A549 (cell line): ENCODE results near the gene MEMO1. TPM values are rescaled to one million over a fixed set of nuclear protein-coding genes. Genes with fewer than 3 reads are reported as not detected.

Experiments used
- ATAC-seq, 2 experiments: fragments of 200-7000 bp in 1 of 2; fragments of >200 bp in 1 of 2; cut with Nextera tagmentation in 1 of 2; cut with Tn5 transposase in 1 of 2; 3 replicates each; pipeline versions ENCODE4 v1.8.0 to v1.9.1; 2018 to 2020; ENCODE audit warnings: mild to moderate bottlenecking in 1 of 2, moderate library complexity in 1 of 2
- CTCF ChIA-PET: fragments of 300-600 bp; sonication (Branson Sonifier 250); formaldehyde crosslinking; extraction: SDS; loops from one replicate; lab custom pipeline; 2021; ENCODE audit warnings: antibody characterized with exemption, inconsistent platforms; lab: Yijun Ruan, JAX
- POLR2A ChIA-PET: fragments of 350-600 bp; formaldehyde crosslinking; extraction: SDS; loops from one replicate; lab custom pipeline; 2021; ENCODE audit warnings: antibody characterized with exemption, inconsistent platforms; lab: Yijun Ruan, JAX
- DNase-seq, 2 experiments: peaks; one replicate each; pipeline versions ENCODE4 v3.0.0 to v3.0.0-alpha.2; 2011 to 2016; ENCODE audit warnings: low read depth in 1 of 2, low spot score in 1 of 2
- FAIRE-seq: peaks from 2 replicates; lab custom pipeline; 2011; peaks lifted over from hg19 to GRCh38; lab: Jason Lieb, UNC
- H3K27ac ChIP-seq, 2 experiments: fragments of >200 bp; sonication (Bioruptor Twin); formaldehyde crosslinking; 3 replicates each; pipeline ENCODE4 v1.5.1; 2016 to 2017
- H3K4me1 ChIP-seq: fragments of >200 bp; sonication (Bioruptor Twin); formaldehyde crosslinking; 3 replicates; pipeline ENCODE4 v1.6.1; 2016
- H3K4me2 ChIP-seq: fragments of >200 bp; sonication (Bioruptor Twin); formaldehyde crosslinking; 3 replicates; pipeline ENCODE4 v1.6.1; 2016
- H3K4me3 ChIP-seq: fragments of >200 bp; sonication (Bioruptor Twin); formaldehyde crosslinking; 3 replicates; pipeline ENCODE4 v1.5.1; 2016
- H3K9me3 ChIP-seq: fragments of >200 bp; sonication (Bioruptor Twin); formaldehyde crosslinking; 3 replicates; pipeline ENCODE4 v1.6.1; 2016
- CBX2 ChIP-seq: fragments of 200-600 bp; sonication (generic); IDR thresholded peaks from 2 replicates; pipeline ENCODE4 v1.6.1; 2016; ENCODE audit warnings: low read depth, mild to moderate bottlenecking, borderline replicate concordance
- CHD2 ChIP-seq: fragments of 150-350 bp; IDR thresholded peaks from 2 replicates; pipeline ENCODE4 v1.6.1; 2014; ENCODE audit warnings: low read length; ENCODE audit not compliant: partially characterized antibody
- EHF ChIP-seq: fragments of 250-450 bp; sonication (Bioruptor Pico); IDR thresholded peaks from 2 replicates; pipeline ENCODE4 v1.5.0; 2020; ENCODE audit warnings: mild to moderate bottlenecking
- ESRRA ChIP-seq: fragments of 150-350 bp; IDR thresholded peaks from 2 replicates; pipeline ENCODE4 v1.6.1; 2014; ENCODE audit warnings: mild to moderate bottlenecking, low read length, borderline replicate concordance
- FOSB ChIP-seq: fragments of 250-450 bp; sonication (Bioruptor Pico); IDR thresholded peaks from 2 replicates; pipeline ENCODE4 v1.5.0; 2020; ENCODE audit warnings: mild to moderate bottlenecking, moderate library complexity
- FOXS1 ChIP-seq: fragments of 250-450 bp; sonication (Bioruptor Pico); IDR thresholded peaks from 2 replicates; pipeline ENCODE4 v1.5.0; 2020; ENCODE audit warnings: mild to moderate bottlenecking, moderate library complexity
- HDAC2 ChIP-seq: fragments of 200-600 bp; sonication (generic); IDR thresholded peaks from 2 replicates; pipeline ENCODE4 v1.6.1; 2016
- HEYL ChIP-seq: fragments of 250-450 bp; sonication (Bioruptor Pico); IDR thresholded peaks from 2 replicates; pipeline ENCODE4 v1.8.0; 2021; ENCODE audit warnings: mild to moderate bottlenecking, moderate library complexity
- JUNB ChIP-seq: fragments of >200 bp; sonication (Bioruptor Twin); formaldehyde crosslinking; IDR thresholded peaks from 2 replicates; pipeline ENCODE4 v1.6.1; 2016
- KDM1A ChIP-seq: fragments of 200-600 bp; sonication (generic); IDR thresholded peaks from 2 replicates; pipeline ENCODE4 v1.6.1; 2016; ENCODE audit warnings: low read depth, mild to moderate bottlenecking
- MYC ChIP-seq: IDR thresholded peaks from 2 replicates; pipeline ENCODE4 v1.6.1; 2012; ENCODE audit warnings: mild to moderate bottlenecking, inconsistent platforms, low read length, improper control_type of control experiment, borderline replicate concordance
- PHF8 ChIP-seq: fragments of 200-600 bp; sonication (generic); IDR thresholded peaks from 2 replicates; pipeline ENCODE4 v1.6.1; 2016; ENCODE audit warnings: low read depth, mild to moderate bottlenecking, antibody characterized with exemption, moderate library complexity, borderline replicate concordance
- POLR2A ChIP-seq: IDR thresholded peaks from 2 replicates; pipeline ENCODE4 v1.6.1; 2012; ENCODE audit warnings: mild to moderate bottlenecking, low read length
- POLR2AphosphoS2 ChIP-seq: conservative IDR thresholded peaks from 2 replicates; pipeline ENCODE4 v1.6.1; 2012; ENCODE audit warnings: low read length, improper control_type of control experiment, inconsistent platforms
- RCOR1 ChIP-seq: fragments of 150-350 bp; IDR thresholded peaks from 2 replicates; pipeline ENCODE4 v1.6.1; 2014; ENCODE audit warnings: antibody characterized with exemption, low read length, low read depth
- RNF2 ChIP-seq: fragments of 200-600 bp; sonication (generic); IDR thresholded peaks from 2 replicates; pipeline ENCODE4 v1.6.1; 2016; ENCODE audit warnings: low read depth, mild to moderate bottlenecking, antibody characterized with exemption, moderate library complexity, borderline replicate concordance
- SMC3 ChIP-seq: fragments of >200 bp; sonication (Bioruptor Twin); formaldehyde crosslinking; IDR thresholded peaks from 3 replicates; pipeline ENCODE4 v1.6.1; 2018; ENCODE audit warnings: inconsistent platforms
- SREBF2 ChIP-seq: fragments of 450-650 bp; IDR thresholded peaks from 2 replicates; pipeline ENCODE4 v1.6.1; 2014; ENCODE audit warnings: mild to moderate bottlenecking, moderate library complexity
- TFCP2L1 ChIP-seq: fragments of 250-450 bp; sonication (Bioruptor Pico); IDR thresholded peaks from 2 replicates; pipeline ENCODE4 v1.5.0; 2021; ENCODE audit warnings: mild to moderate bottlenecking
- TP53 ChIP-seq: fragments of 250-450 bp; sonication (Bioruptor Pico); IDR thresholded peaks from 2 replicates; pipeline ENCODE4 v1.5.0; 2021; ENCODE audit warnings: mild to moderate bottlenecking, moderate library complexity
- ZC3H11A ChIP-seq: fragments of 450-650 bp; IDR thresholded peaks from 2 replicates; pipeline ENCODE4 v1.6.1; 2014; ENCODE audit warnings: antibody characterized with exemption, mild to moderate bottlenecking
- ZFP36 ChIP-seq: fragments of 450-650 bp; IDR thresholded peaks from 2 replicates; pipeline ENCODE4 v1.6.1; 2014; ENCODE audit warnings: borderline replicate concordance; ENCODE audit not compliant: partially characterized antibody
- ZNF302 ChIP-seq: fragments of 250-450 bp; sonication (Bioruptor Pico); IDR thresholded peaks from 2 replicates; pipeline ENCODE4 v1.9.0; 2021; ENCODE audit warnings: inconsistent platforms, mild to moderate bottlenecking, moderate library complexity
- ZSCAN20 ChIP-seq: fragments of 250-450 bp; sonication (Bioruptor Pico); IDR thresholded peaks from 2 replicates; pipeline ENCODE4 v1.8.0; 2022; ENCODE audit warnings: mild to moderate bottlenecking, moderate library complexity
- WGBS: methylation state at CpG from one replicate; pipeline ENCODE4 v1.1.6; 2017; ENCODE audit errors: missing lambda C conversion rate; 5-methylcytosine and 5-hydroxymethylcytosine counted together
- polyA plus RNA-seq, 4 experiments: library from polyadenylated mRNA; depleted of rRNA in 3 of 4; stranded (reverse); fragments of >200 nt; fragmentation: RNase III in 1 of 4; extraction: RNeasy Plus Mini Kit Qiagen cat#74134 plus additional on column Dnase treatment in 1 of 4; gene quantifications; 2 replicates in 3 of 4; 3 replicates in 1 of 4; pipeline ENCODE4 v1.2.3, GENCODE V29; 2011 to 2017
- TF ChIP-seq, protein P1 (sequence below): IDR thresholded peaks from 2 replicates; pipeline ENCODE4 v1.6.1; 2012; ENCODE audit warnings: low read depth, borderline replicate concordance
- TF ChIP-seq, protein P2 (sequence below): fragments of 250-450 bp; sonication (Bioruptor Pico); IDR thresholded peaks from 2 replicates; pipeline ENCODE4 v1.5.0; 2020; ENCODE audit warnings: low read depth, mild to moderate bottlenecking, moderate library complexity
- TF ChIP-seq, protein P3 (sequence below): fragments of 200-600 bp; sonication (generic); IDR thresholded peaks from 2 replicates; pipeline ENCODE4 v1.6.1; 2016; ENCODE audit warnings: antibody characterized with exemption, mild to moderate bottlenecking, moderate library complexity
- TF ChIP-seq, protein P4 (sequence below): IDR thresholded peaks from 2 replicates; pipeline ENCODE4 v1.6.1; 2012
- TF ChIP-seq, protein P5 (sequence below): IDR thresholded peaks from 2 replicates; pipeline ENCODE4 v1.6.1; 2012

MEMO1 gene
- polyA plus RNA-seq, 2 of the 4 experiments (the other 2 are of a cell fraction), result 80.2 to 87.0 TPM

DNA sequence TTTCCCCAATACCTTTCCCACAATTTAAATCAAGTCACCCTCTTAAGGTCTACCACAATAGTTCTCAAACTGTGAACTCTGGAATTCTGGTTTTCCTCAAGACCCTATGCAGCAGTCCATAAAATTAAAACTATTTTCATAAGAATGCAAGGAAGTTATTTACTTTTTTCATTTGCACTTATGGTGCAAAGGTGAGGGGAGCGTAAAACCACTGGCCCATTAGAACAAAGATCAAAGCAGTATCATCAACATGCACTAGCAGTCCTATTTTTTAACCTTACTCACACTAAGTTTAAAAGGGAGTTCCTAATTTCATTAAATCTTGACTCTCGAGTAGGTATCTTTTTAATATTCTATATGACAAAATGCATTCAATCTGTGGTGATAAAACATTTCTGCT, 85.3 kb downstream of the MEMO1 start:
- 94% methylated on average over 2 of the region's 2 CpGs for WGBS
- FAIRE-seq, result peak; percentile 23
- Histone ChIP-seq H3K4me3 (no peak overlapping the region), H3K9me3 (no peaks in the 10 kb centered on the region), H3K4me1 (no peaks in the 10 kb centered on the region), H3K27ac (no peak overlapping the region), H3K4me2 (no peak overlapping the region)
- DNase-seq, result no peak
- TF ChIP-seq, protein P1, sequence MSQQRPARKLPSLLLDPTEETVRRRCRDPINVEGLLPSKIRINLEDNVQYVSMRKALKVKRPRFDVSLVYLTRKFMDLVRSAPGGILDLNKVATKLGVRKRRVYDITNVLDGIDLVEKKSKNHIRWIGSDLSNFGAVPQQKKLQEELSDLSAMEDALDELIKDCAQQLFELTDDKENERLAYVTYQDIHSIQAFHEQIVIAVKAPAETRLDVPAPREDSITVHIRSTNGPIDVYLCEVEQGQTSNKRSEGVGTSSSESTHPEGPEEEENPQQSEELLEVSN, result no peak
- TF ChIP-seq, protein P2, sequence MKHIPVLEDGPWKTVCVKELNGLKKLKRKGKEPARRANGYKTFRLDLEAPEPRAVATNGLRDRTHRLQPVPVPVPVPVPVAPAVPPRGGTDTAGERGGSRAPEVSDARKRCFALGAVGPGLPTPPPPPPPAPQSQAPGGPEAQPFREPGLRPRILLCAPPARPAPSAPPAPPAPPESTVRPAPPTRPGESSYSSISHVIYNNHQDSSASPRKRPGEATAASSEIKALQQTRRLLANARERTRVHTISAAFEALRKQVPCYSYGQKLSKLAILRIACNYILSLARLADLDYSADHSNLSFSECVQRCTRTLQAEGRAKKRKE (CRISPR knock-in tag), result no peak
- TF ChIP-seq CBX2, result no peak
- ChIA-PET POLR2A (no interaction called here), CTCF (no interaction called here)
- ATAC-seq, result no peak

DNA sequence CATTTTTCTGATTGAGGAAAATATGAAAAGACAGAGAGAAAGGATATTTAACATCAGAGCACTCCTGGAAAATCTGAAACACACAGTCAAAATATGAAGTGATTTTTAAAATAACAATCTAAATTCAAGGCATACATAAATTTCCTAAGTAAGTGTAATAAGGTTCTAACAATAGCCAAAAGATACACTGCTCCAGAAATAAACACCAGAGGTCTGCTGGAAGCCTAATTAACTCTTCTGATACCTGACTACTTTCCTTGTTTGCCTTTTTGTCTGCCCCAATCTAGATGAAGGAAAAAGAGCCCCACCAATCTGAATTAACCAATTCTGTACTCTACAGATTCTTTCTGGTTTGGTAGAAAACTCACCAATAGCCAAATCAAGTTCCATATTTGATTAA, 87.1 kb downstream of the MEMO1 start:
- Histone ChIP-seq H3K4me1 (no peaks in the 10 kb centered on the region), H3K27ac (no peak overlapping the region), H3K4me2 (no peak overlapping the region), H3K4me3 (no peak overlapping the region), H3K9me3 (no peaks in the 10 kb centered on the region)
- DNase-seq (no peak), FAIRE-seq (peak; percentile 59), ATAC-seq (no peak)
- ChIA-PET POLR2A (interaction anchor here (0.7 kb wide), 1 partner anchor 772 kb away, joined by 3 read pairs; no protein-coding TSS in a partner anchor), CTCF (no interaction called here)
- TF ChIP-seq SMC3 (no peak), ZSCAN20 (CRISPR knock-in tag) (no peak), EHF (CRISPR knock-in tag) (no peak), ESRRA (no peak), SREBF2 (no peak), KDM1A (no peak), ZNF302 (CRISPR knock-in tag) (no peak), JUNB (no peak), TFCP2L1 (CRISPR knock-in tag) (no peak), MYC (no peak), TP53 (CRISPR knock-in tag) (no peak), ZFP36 (no peak)
- TF ChIP-seq, protein P3, sequence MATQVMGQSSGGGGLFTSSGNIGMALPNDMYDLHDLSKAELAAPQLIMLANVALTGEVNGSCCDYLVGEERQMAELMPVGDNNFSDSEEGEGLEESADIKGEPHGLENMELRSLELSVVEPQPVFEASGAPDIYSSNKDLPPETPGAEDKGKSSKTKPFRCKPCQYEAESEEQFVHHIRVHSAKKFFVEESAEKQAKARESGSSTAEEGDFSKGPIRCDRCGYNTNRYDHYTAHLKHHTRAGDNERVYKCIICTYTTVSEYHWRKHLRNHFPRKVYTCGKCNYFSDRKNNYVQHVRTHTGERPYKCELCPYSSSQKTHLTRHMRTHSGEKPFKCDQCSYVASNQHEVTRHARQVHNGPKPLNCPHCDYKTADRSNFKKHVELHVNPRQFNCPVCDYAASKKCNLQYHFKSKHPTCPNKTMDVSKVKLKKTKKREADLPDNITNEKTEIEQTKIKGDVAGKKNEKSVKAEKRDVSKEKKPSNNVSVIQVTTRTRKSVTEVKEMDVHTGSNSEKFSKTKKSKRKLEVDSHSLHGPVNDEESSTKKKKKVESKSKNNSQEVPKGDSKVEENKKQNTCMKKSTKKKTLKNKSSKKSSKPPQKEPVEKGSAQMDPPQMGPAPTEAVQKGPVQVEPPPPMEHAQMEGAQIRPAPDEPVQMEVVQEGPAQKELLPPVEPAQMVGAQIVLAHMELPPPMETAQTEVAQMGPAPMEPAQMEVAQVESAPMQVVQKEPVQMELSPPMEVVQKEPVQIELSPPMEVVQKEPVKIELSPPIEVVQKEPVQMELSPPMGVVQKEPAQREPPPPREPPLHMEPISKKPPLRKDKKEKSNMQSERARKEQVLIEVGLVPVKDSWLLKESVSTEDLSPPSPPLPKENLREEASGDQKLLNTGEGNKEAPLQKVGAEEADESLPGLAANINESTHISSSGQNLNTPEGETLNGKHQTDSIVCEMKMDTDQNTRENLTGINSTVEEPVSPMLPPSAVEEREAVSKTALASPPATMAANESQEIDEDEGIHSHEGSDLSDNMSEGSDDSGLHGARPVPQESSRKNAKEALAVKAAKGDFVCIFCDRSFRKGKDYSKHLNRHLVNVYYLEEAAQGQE, result no peak

DNA sequence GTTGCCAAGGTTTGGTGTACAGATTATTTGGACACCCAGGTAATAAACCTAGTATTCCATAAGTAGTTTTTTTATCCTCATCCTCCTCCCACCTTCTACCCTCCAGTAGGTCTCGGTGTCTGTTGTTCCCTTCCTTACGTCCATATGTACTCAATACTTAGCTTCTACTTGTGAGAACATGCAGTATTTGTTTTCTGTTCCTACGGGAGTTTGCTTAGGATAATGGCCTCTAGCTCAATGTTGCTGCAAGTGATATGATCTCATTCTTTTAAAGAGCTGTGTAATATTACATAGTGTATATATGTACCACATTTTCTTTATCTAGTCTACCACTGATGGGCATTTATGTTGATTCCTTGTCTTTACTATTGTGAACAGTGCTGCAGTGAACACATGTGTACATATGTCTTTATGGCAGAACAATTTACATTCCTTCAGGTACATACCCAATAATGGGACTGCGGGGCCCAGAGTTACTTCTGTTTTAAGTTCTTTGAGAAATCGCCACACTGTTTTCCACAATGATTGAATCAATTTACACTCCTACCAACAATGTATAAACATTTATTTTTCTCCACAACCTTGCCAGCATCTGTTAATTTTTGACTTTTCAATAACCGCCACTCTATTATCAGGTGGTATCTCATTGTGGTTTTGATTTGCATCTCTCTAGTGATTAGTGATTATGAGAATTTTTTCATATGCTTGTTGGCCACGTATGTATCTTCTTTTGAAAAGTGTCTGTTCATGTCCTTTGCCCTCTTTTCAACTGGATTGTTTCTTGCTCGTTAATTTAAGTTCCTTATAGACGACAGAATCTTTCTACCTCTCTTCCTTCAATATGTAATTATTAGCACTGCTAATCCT, 88.0 kb downstream of the MEMO1 start:
- no peak for ATAC-seq
- TF ChIP-seq RNF2 (no peak), ZC3H11A (no peak), POLR2AphosphoS2 (no peak), FOXS1 (CRISPR knock-in tag) (no peak), PHF8 (no peak), ESRRA (no peak), SREBF2 (no peak), HDAC2 (no peak), TP53 (CRISPR knock-in tag) (no peak), CHD2 (no peak), RCOR1 (no peak), SMC3 (no peak), FOSB (CRISPR knock-in tag) (no peak), POLR2A (no peak), MYC (no peak), HEYL (CRISPR knock-in tag) (no peak)
- TF ChIP-seq, protein P4, sequence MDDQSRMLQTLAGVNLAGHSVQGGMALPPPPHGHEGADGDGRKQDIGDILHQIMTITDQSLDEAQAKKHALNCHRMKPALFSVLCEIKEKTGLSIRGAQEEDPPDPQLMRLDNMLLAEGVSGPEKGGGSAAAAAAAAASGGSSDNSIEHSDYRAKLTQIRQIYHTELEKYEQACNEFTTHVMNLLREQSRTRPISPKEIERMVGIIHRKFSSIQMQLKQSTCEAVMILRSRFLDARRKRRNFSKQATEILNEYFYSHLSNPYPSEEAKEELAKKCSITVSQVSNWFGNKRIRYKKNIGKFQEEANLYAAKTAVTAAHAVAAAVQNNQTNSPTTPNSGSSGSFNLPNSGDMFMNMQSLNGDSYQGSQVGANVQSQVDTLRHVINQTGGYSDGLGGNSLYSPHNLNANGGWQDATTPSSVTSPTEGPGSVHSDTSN, result no peak
- TF ChIP-seq, protein P5, sequence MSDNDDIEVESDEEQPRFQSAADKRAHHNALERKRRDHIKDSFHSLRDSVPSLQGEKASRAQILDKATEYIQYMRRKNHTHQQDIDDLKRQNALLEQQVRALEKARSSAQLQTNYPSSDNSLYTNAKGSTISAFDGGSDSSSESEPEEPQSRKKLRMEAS, result no peak
- CTCF ChIA-PET, result no interaction called here

More for the DNA sequence above, 88.0 kb downstream of the MEMO1 start:
- no peak overlapping the region for H3K4me3 ChIP-seq
- H3K4me2 ChIP-seq, result no peak overlapping the region
- WGBS, result 87% methylated on average over 9 of the region's 9 CpGs
- no peaks in the 10 kb centered on the region for H3K9me3 ChIP-seq
- no peaks in the 10 kb centered on the region for H3K4me1 ChIP-seq
- FAIRE-seq (peak; percentile 74), DNase-seq (no peak)
- POLR2A ChIA-PET, result no interaction called here
- no peak overlapping the region for H3K27ac ChIP-seq
